ENCODE data around the gene AKR1E2. TPM values are rescaled to one million over a fixed set of nuclear protein-coding genes. Genes with fewer than 3 reads are reported as not detected.

Gene AKR1E2
- total and polyA plus RNA-seq, 3 donors from 2014 or later: 37.0 to 79.6 (median 53.0) TPM

DNA sequence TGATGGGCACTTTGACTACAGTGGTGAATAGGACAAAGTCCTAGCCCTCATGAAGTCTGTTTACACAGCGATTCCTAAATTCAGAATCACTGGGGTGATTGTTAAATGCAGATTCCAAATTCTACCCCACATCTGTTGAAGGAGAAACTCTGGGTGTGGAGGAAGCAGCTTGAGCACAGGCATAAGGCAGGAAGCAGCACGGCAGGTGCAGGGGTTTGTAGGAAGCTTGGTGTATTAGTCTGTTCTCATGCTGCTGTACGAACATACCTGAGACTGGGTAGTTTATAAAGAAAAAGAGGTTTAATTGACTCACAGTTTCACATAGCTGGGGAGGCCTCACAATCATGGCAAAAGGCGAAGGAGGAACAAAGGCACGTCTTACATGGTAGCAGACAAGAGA, 5.1 kb downstream of the AKR1E2 start:
- intact Hi-C loops (cut with DNase I; ENCODE audit: low total_unique reads): no loop called here

DNA sequence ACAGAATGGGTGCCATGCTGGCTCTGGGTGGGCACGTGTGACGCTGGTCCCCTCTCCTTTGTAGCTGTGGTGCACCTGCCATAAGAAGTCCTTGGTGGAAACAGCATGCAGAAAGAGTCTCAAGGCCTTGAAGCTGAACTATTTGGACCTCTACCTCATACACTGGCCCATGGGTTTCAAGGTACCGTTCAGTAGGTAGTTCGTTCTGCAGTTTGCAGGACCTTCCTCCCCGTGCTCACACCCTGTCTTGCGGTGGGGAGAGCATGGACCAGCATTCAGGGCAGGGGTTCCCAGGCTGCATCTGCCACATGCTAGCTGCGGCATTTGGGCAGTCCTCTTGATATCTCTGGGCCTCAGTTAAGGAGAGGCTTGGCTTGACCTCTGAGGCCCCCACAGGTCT, 7.3 kb downstream of the AKR1E2 start:
- H3K36me3 ChIP-seq (ENCODE audit: low read depth, missing control alignments): no peaks in the 10 kb centered on the region
- H3K4me3 ChIP-seq: no peak overlapping the region
- H3K9me3 ChIP-seq: no peaks in the 10 kb centered on the region
- no peak for DNase-seq
- TF ChIP-seq, protein P1, sequence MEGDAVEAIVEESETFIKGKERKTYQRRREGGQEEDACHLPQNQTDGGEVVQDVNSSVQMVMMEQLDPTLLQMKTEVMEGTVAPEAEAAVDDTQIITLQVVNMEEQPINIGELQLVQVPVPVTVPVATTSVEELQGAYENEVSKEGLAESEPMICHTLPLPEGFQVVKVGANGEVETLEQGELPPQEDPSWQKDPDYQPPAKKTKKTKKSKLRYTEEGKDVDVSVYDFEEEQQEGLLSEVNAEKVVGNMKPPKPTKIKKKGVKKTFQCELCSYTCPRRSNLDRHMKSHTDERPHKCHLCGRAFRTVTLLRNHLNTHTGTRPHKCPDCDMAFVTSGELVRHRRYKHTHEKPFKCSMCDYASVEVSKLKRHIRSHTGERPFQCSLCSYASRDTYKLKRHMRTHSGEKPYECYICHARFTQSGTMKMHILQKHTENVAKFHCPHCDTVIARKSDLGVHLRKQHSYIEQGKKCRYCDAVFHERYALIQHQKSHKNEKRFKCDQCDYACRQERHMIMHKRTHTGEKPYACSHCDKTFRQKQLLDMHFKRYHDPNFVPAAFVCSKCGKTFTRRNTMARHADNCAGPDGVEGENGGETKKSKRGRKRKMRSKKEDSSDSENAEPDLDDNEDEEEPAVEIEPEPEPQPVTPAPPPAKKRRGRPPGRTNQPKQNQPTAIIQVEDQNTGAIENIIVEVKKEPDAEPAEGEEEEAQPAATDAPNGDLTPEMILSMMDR (IDR thresholded peaks at IDR 0.05): no peak
- no peak for TF ChIP-seq POLR2A (IDR thresholded peaks at IDR 0.05)
- 91 to 93% methylated on average over 7 of the region's 7 CpGs for WGBS, 2 donors
- H3K27me3 ChIP-seq: no peaks in the 10 kb centered on the region
- H3K4me1 ChIP-seq: no peaks in the 10 kb centered on the region
- H3K27ac ChIP-seq: no peak overlapping the region
- intact Hi-C loops (cut with DNase I; ENCODE audit: low total_unique reads): no loop called here

More for the DNA sequence above, 5.1 kb downstream of the AKR1E2 start:
- H3K4me1 ChIP-seq: peaks cover 7% of the 10 kb centered on the region
- no peak for TF ChIP-seq POLR2A (IDR thresholded peaks at IDR 0.05)
- TF ChIP-seq, protein P1 (IDR thresholded peaks at IDR 0.05): no peak
- no peaks in the 10 kb centered on the region for H3K27me3 ChIP-seq
- DNase-seq: no peak
- 89 to 97% methylated on average over 5 of the region's 5 CpGs for WGBS, 2 donors
- H3K36me3 ChIP-seq (ENCODE audit: low read depth, missing control alignments): no peaks in the 10 kb centered on the region
- H3K9me3 ChIP-seq: no peaks in the 10 kb centered on the region
- no peak overlapping the region for H3K4me3 ChIP-seq
- H3K27ac ChIP-seq: no peak overlapping the region

DNA sequence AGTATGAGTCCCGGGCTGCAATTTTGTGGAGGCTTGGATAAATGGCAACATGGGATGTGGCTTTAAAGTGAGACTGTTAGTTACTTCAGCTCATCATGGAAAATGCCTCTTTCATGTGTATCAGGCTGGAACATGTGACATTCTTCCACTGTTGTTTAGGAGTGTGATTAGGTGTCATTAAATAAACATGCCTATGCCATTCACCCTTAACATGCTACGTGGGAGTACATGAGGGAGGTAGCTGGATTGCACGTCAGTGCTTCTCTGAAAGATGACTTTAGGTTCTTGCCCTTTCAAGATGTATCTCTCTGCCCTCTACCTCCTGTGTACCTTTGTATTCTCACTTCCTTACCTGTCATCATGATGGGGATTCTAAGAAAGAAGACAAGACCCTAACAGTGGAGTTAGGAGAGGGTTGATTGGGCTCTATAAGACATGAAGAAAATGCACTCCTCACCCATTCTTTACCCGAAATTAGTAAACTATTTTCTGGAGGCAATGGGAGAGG, 8.9 kb downstream of the AKR1E2 start:
- Histone ChIP-seq H3K4me3 (no peak overlapping the region), H3K36me3 (ENCODE audit: low read depth, missing control alignments) (no peaks in the 10 kb centered on the region), H3K9me3 (no peaks in the 10 kb centered on the region), H3K27me3 (no peaks in the 10 kb centered on the region), H3K4me1 (no peaks in the 10 kb centered on the region), H3K27ac (no peak overlapping the region)
- intact Hi-C loops (cut with DNase I; ENCODE audit: low total_unique reads): no loop called here
- no peak for DNase-seq
- no peak for TF ChIP-seq POLR2A (IDR thresholded peaks at IDR 0.05)
- TF ChIP-seq, protein P1 (IDR thresholded peaks at IDR 0.05): no peak
- WGBS, 2 donors: 88 to 93% methylated on average over 4 of the region's 4 CpGs

DNA sequence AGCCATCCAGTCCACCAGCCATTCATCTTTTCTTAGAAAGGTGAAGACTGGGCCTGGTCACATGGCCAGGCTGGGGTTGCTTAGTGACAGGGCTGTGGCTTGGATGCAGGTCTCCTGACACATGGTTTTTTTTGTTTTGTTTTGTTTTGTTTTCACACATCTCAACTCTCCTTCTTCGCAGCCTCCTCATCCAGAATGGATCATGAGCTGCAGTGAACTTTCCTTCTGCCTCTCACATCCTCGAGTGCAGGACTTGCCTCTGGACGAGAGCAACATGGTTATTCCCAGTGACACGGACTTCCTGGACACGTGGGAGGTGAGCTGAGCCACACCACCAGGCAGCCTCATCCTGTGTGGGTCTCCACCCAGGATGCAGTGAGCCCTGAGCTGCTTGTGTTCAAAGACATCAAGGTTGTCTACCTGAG, 9.5 kb downstream of the AKR1E2 start:
- Histone ChIP-seq H3K27ac (no peak overlapping the region), H3K4me1 (no peaks in the 10 kb centered on the region), H3K27me3 (no peaks in the 10 kb centered on the region), H3K36me3 (ENCODE audit: low read depth, missing control alignments) (no peaks in the 10 kb centered on the region), H3K4me3 (no peak overlapping the region), H3K9me3 (no peaks in the 10 kb centered on the region)
- WGBS, 2 donors: 74 to 88% methylated on average over 5 of the region's 5 CpGs
- intact Hi-C loops (cut with DNase I; ENCODE audit: low total_unique reads): no loop called here
- DNase-seq: no peak
- TF ChIP-seq, protein P1 (IDR thresholded peaks at IDR 0.05): no peak
- TF ChIP-seq POLR2A (IDR thresholded peaks at IDR 0.05): no peak

DNA sequence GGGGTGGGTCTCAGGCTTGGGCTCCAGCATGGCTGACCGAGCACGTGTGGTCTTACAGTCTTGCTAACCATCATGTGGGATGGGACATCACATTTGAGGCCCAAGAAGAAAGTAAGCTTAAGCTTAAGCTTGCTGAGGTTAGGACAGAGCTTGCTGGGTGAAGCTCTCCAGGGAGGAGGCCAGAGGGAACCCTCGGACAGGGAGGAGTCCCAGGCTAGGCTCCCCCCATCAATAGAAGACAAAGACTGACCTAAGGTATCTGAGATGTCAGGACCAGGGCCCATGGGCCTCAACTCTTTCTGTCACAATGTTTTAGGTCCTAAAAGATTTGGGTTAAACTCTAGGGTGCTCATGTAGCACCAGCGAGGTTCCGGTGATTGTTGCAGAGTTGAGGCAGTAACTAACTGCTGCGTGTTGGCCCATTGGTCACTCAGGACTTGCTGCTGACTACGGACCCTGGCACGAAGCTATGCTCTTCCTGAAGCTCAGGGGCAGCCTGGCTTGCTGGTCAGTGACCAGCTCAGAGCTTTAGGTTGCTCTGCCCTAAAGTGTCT, 10.5 kb downstream of the AKR1E2 start:
- Histone ChIP-seq H3K36me3 (ENCODE audit: low read depth, missing control alignments) (no peaks in the 10 kb centered on the region), H3K9me3 (no peaks in the 10 kb centered on the region), H3K27ac (no peak overlapping the region), H3K4me3 (no peak overlapping the region), H3K4me1 (no peaks in the 10 kb centered on the region), H3K27me3 (no peaks in the 10 kb centered on the region)
- TF ChIP-seq POLR2A (IDR thresholded peaks at IDR 0.05): no peak
- TF ChIP-seq, protein P1 (IDR thresholded peaks at IDR 0.05): no peak
- 91 to 92% methylated on average over 8 of the region's 8 CpGs for whole genome bisulfite sequencing, 2 donors
- intact Hi-C loops (cut with DNase I; ENCODE audit: low total_unique reads): no loop called here
- no peak for DNase-seq

All from testis (tissue), 3 donors.